BLaER1 (cell line): Measurements from ENCODE around the gene UNC13D.

Source experiments
- H3K27ac ChIP-seq: shearing (Covaris generic); formaldehyde crosslinking; 2 replicates; pipeline ENCODE4 v1.8.1; 2022
- H3K27me3 ChIP-seq: shearing (Covaris generic); formaldehyde crosslinking; 2 replicates; pipeline ENCODE4 v1.8.1; 2022
- H3K36me3 ChIP-seq: shearing (Covaris generic); formaldehyde crosslinking; 2 replicates; pipeline ENCODE4 v1.8.1; 2022
- H3K4me1 ChIP-seq: shearing (Covaris generic); formaldehyde crosslinking; 2 replicates; pipeline ENCODE4 v1.8.1; 2022
- H3K4me2 ChIP-seq: shearing (Covaris generic); formaldehyde crosslinking; 2 replicates; pipeline ENCODE4 v1.8.1; 2022
- H3K4me3 ChIP-seq: shearing (Covaris generic); formaldehyde crosslinking; 2 replicates; pipeline ENCODE4 v1.8.1; 2022
- H3K9ac ChIP-seq: shearing (Covaris generic); formaldehyde crosslinking; 2 replicates; pipeline ENCODE4 v1.8.1; 2022
- H3K9me3 ChIP-seq: shearing (Covaris generic); formaldehyde crosslinking; 2 replicates; pipeline ENCODE4 v1.8.1; 2022
- H4K20me1 ChIP-seq: shearing (Covaris generic); formaldehyde crosslinking; 2 replicates; pipeline ENCODE4 v1.8.1; 2022
- Cebpa-rat ChIP-seq: shearing (Covaris generic); IDR thresholded peaks from 2 replicates; pipeline ENCODE4 v1.8.1; 2022

Gene UNC13D

GRCh38 chr17:75834928-75835653 is 9.1 kb downstream of the UNC13D start:
- no peaks in the 10 kb centered on the region for H3K9me3 ChIP-seq
- H3K4me2 ChIP-seq = peak overlapping the region; percentile 91
- peaks cover 60% of the 10 kb centered on the region for H3K36me3 ChIP-seq
- no peak for TF ChIP-seq Cebpa-rat
- 0 out of 2 replicates have a peak overlapping the region, but pooled peaks have one; percentile 14 for H3K4me3 ChIP-seq
- peak overlapping the region; percentile 82 for H3K27ac ChIP-seq
- no peaks in the 10 kb centered on the region for H3K27me3 ChIP-seq
- H3K9ac ChIP-seq = peak overlapping the region; percentile 53; the same call in 1 of the 2 replicates
- peaks cover 7% of the 10 kb centered on the region; the same call in 1 of the 2 replicates for H4K20me1 ChIP-seq
- peaks cover 85% of the 10 kb centered on the region for H3K4me1 ChIP-seq

- Histone ChIP-seq H3K27me3 (no peaks in the 10 kb centered on the region), H3K9ac (peak overlapping the region; percentile 70; the same call in 1 of the 2 replicates), H3K4me2 (peak overlapping the region; percentile 91), H3K4me3 (0 out of 2 replicates have a peak overlapping the region, but pooled peaks have one; percentile 14), H3K27ac (peak overlapping the region; percentile 82), H4K20me1 (peaks cover 7% of the 10 kb centered on the region; the same call in 1 of the 2 replicates), H3K36me3 (peaks cover 60% of the 10 kb centered on the region), H3K9me3 (no peaks in the 10 kb centered on the region), H3K4me1 (peaks cover 91% of the 10 kb centered on the region)
- TF ChIP-seq Cebpa-rat = no peak
These were observed 9.8 kb downstream of the UNC13D start for GRCh38 chr17:75834279-75834920.

GRCh38 chr17:75832652-75833400 is 11.4 kb downstream of the UNC13D start:
- Histone ChIP-seq H3K36me3 (peaks cover 62% of the 10 kb centered on the region), H3K4me3 (peak overlapping the region; percentile 45), H3K9ac (peak overlapping the region; percentile 70), H3K27me3 (no peaks in the 10 kb centered on the region), H3K4me1 (peaks cover 94% of the 10 kb centered on the region), H4K20me1 (peaks cover 12% of the 10 kb centered on the region; the same call in 1 of the 2 replicates), H3K9me3 (no peaks in the 10 kb centered on the region), H3K4me2 (peak overlapping the region; percentile 91), H3K27ac (peak overlapping the region; percentile 82)
- no peak for TF ChIP-seq Cebpa-rat

- H3K4me1 ChIP-seq = peaks cover 94% of the 10 kb centered on the region
- no peaks in the 10 kb centered on the region for H3K27me3 ChIP-seq
- no peak for TF ChIP-seq Cebpa-rat
- peak overlapping the region; percentile 45 for H3K4me3 ChIP-seq
- peak overlapping the region; percentile 70 for H3K9ac ChIP-seq
- peak overlapping the region; percentile 82 for H3K27ac ChIP-seq
- H3K4me2 ChIP-seq = peak overlapping the region; percentile 91
- no peaks in the 10 kb centered on the region for H3K9me3 ChIP-seq
- H4K20me1 ChIP-seq = peaks cover 14% of the 10 kb centered on the region
- peaks cover 65% of the 10 kb centered on the region for H3K36me3 ChIP-seq
These were observed 12.0 kb downstream of the UNC13D start for GRCh38 chr17:75832164-75832651.

- Histone ChIP-seq H3K27me3 (no peaks in the 10 kb centered on the region), H3K27ac (0 out of 2 replicates have a peak overlapping the region, but pooled peaks have one; percentile 9), H3K4me3 (no peak overlapping the region), H3K9me3 (no peaks in the 10 kb centered on the region), H3K36me3 (peaks cover 59% of the 10 kb centered on the region), H4K20me1 (peaks cover 25% of the 10 kb centered on the region), H3K4me1 (peaks cover 94% of the 10 kb centered on the region), H3K9ac (no peak overlapping the region; the same call in 1 of the 2 replicates), H3K4me2 (no peak overlapping the region)
- no peak for TF ChIP-seq Cebpa-rat
These were observed 13.1 kb downstream of the UNC13D start for GRCh38 chr17:75831032-75831571.

- Histone ChIP-seq H3K4me1 (peaks cover 92% of the 10 kb centered on the region), H3K9me3 (no peaks in the 10 kb centered on the region), H4K20me1 (peaks cover 33% of the 10 kb centered on the region), H3K4me2 (no peak overlapping the region), H3K36me3 (peaks cover 66% of the 10 kb centered on the region), H3K27ac (0 out of 2 replicates have a peak overlapping the region, but pooled peaks have one; percentile 9), H3K27me3 (no peaks in the 10 kb centered on the region), H3K9ac (no peak overlapping the region; the same call in 1 of the 2 replicates), H3K4me3 (no peak overlapping the region)
- no peak for TF ChIP-seq Cebpa-rat
These were observed 13.8 kb downstream of the UNC13D start for GRCh38 chr17:75830164-75831031.

GRCh38 chr17:75829747-75830146 is 14.5 kb downstream of the UNC13D start:
- H3K9ac ChIP-seq = no peak overlapping the region
- peaks cover 34% of the 10 kb centered on the region for H4K20me1 ChIP-seq
- 0 out of 2 replicates have a peak overlapping the region, but pooled peaks have one; percentile 9 for H3K27ac ChIP-seq
- peaks cover 86% of the 10 kb centered on the region for H3K4me1 ChIP-seq
- TF ChIP-seq Cebpa-rat = no peak
- no peaks in the 10 kb centered on the region for H3K9me3 ChIP-seq
- peaks cover 68% of the 10 kb centered on the region for H3K36me3 ChIP-seq
- no peak overlapping the region for H3K4me3 ChIP-seq
- no peak overlapping the region for H3K4me2 ChIP-seq
- H3K27me3 ChIP-seq = no peaks in the 10 kb centered on the region

GRCh38 chr17:75828741-75829140 is 15.5 kb downstream of the UNC13D start:
- peak overlapping the region; percentile 84 for H3K27ac ChIP-seq
- H3K9me3 ChIP-seq = no peaks in the 10 kb centered on the region
- peaks cover 69% of the 10 kb centered on the region for H3K36me3 ChIP-seq
- no peak for TF ChIP-seq Cebpa-rat
- H3K4me2 ChIP-seq = peak overlapping the region; percentile 86
- peaks cover 76% of the 10 kb centered on the region for H3K4me1 ChIP-seq
- H3K27me3 ChIP-seq = no peaks in the 10 kb centered on the region
- H3K9ac ChIP-seq = no peak overlapping the region
- no peak overlapping the region for H3K4me3 ChIP-seq
- H4K20me1 ChIP-seq = peaks cover 33% of the 10 kb centered on the region
